Coronary artery (tissue), 2 donors: ENCODE data around the gene CMKLR1.
A peak's percentile ranks its signal among the peaks of the same experiment; 100 is the strongest.

Experiments used
- DNase-seq: peaks from one replicate; pipeline ENCODE4 v3.0.0-alpha.2; 2017; ENCODE audit warnings: low spot score
- H3K27ac ChIP-seq, 2 donors: fragments of 200-600 bp; sonication (generic); one replicate each; pipeline ENCODE4 v1.5.1; 2016 to 2019
- H3K4me3 ChIP-seq: fragments of 200-600 bp; sonication (generic); 2 replicates; pipeline ENCODE4 v1.5.1; 2016; ENCODE audit warnings: mild to moderate bottlenecking, moderate library complexity
- TF ChIP-seq, protein P1 (sequence below): fragments of 200-600 bp; sonication (generic); IDR thresholded peaks from one replicate; pipeline ENCODE4 v1.5.1; 2019; ENCODE audit warnings: antibody characterized with exemption

Gene CMKLR1

GRCh38 chr12:108337235-108338223, 1.6 kb downstream of the CMKLR1 start:
- no peak for DNase-seq
- peak overlapping the region; percentile 67 for H3K4me3 ChIP-seq

GRCh38 chr12:108335349-108336119, 3.6 kb downstream of the CMKLR1 start:
- TF ChIP-seq, protein P1, sequence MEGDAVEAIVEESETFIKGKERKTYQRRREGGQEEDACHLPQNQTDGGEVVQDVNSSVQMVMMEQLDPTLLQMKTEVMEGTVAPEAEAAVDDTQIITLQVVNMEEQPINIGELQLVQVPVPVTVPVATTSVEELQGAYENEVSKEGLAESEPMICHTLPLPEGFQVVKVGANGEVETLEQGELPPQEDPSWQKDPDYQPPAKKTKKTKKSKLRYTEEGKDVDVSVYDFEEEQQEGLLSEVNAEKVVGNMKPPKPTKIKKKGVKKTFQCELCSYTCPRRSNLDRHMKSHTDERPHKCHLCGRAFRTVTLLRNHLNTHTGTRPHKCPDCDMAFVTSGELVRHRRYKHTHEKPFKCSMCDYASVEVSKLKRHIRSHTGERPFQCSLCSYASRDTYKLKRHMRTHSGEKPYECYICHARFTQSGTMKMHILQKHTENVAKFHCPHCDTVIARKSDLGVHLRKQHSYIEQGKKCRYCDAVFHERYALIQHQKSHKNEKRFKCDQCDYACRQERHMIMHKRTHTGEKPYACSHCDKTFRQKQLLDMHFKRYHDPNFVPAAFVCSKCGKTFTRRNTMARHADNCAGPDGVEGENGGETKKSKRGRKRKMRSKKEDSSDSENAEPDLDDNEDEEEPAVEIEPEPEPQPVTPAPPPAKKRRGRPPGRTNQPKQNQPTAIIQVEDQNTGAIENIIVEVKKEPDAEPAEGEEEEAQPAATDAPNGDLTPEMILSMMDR = no peak
- no peak for DNase-seq
- Histone ChIP-seq H3K4me3 (no peak overlapping the region), H3K27ac (peak overlapping the region; percentile 45 to 50)

More at GRCh38 chr12:108337235-108338223, 1.6 kb downstream of the CMKLR1 start:
- peak overlapping the region; percentile 90 to 96 for H3K27ac ChIP-seq
- TF ChIP-seq, protein P1 = peak; percentile 36

- DNase-seq = no peak
- TF ChIP-seq, protein P1 = no peak
- H3K4me3 ChIP-seq = no peak overlapping the region
- H3K27ac ChIP-seq = peak overlapping the region; percentile 50 to 77
Measured at GRCh38 chr12:108333898-108334699, 5.0 kb downstream of the CMKLR1 start.

DNA sequence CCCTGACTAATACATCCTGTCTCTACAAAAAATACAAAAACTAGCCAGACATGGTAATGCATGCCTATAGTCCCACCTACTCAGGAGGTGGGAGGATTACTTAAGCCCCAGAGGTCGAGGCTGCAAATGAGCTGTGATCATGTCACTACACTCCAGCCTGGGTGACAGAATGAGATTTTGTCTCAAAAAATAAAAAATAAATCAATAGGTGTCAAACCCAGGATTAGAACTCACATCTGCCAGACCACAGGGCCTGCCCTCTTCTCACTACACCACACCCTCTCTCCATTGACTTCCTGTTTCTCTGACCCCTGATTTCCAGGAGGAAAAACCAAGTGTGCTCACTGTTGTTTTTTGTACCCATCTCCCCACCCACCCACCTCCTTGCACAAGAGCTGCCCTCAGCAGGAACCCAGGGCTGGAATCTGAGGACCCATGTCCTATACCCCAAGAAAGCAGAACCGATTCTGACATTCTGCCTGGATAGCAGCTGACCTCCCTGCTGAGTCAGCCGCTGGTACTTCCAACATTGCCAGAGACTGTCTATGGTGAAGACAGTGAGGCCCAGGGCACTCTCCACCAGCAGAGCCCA, 6.2 kb downstream of the CMKLR1 start:
- TF ChIP-seq, protein P1 = no peak
- H3K27ac ChIP-seq = peak overlapping the region; percentile 50 to 77
- no peak for DNase-seq
- no peak overlapping the region for H3K4me3 ChIP-seq

DNA sequence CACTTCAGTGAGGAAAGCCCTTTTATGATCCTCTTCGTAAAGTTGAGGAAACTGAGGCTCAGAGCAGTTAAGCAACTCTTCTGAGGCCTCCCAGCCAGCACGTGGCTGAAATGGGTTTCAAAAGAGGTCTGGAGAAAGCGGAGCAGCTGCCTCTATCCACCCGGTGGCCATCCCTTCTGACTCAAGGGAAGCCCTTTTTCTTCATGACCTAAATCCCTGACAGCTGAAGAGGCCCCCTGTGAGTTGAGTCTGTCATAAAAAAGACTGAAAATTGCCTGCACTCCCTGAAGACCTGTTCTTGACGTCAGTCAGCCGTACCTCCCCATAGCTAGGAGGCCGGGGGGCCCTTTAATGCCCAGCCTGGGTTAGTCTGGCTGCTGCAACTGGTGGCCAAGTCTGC, 10.7 kb downstream of the CMKLR1 start:
- Histone ChIP-seq H3K4me3 (no peak overlapping the region), H3K27ac (peak overlapping the region; percentile 70 to 85)
- TF ChIP-seq, protein P1 = no peak
- no peak for DNase-seq

- TF ChIP-seq, protein P1 = no peak
- Histone ChIP-seq H3K27ac (peak overlapping the region; percentile 70 to 85), H3K4me3 (no peak overlapping the region)
- no peak for DNase-seq
Measured at GRCh38 chr12:108327621-108328344, 11.3 kb downstream of the CMKLR1 start.
